ENCODE results near the gene HNRNPH2. TPM values are rescaled to one million over a fixed set of nuclear protein-coding genes. Genes with fewer than 3 reads are reported as not detected.

The HNRNPH2 gene
- total and polyA plus RNA-seq, 2 experiments from 2014 or later = 59.0 to 97.8 TPM

- H3K36me3 ChIP-seq (ENCODE audit: low read depth) = peaks cover 3% of the 10 kb centered on the region; the same call in 1 of the 2 replicates
- no peaks in the 10 kb centered on the region for H3K9me2 ChIP-seq (ENCODE audit: insufficient read depth)
- peaks cover 3% of the 10 kb centered on the region for H3K79me2 ChIP-seq (ENCODE audit: insufficient read depth)
- no peak overlapping the region for H2AFZ ChIP-seq
- in situ Hi-C loops (cut with MboI) = no loop called here
- H3K4me1 ChIP-seq (ENCODE audit: insufficient read depth) = no peaks in the 10 kb centered on the region
- no peaks in the 10 kb centered on the region for H3K9me3 ChIP-seq (ENCODE audit: low read depth)
- DNase-seq = no peak
- no peaks in the 10 kb centered on the region for H4K20me1 ChIP-seq (ENCODE audit: insufficient read depth)
- H3K9ac ChIP-seq = no peak overlapping the region
- H3F3A ChIP-seq (ENCODE audit: insufficient read depth) = peaks cover 33% of the 10 kb centered on the region
- no peaks in the 10 kb centered on the region for H3K27me3 ChIP-seq (replicated peaks; ENCODE audit: insufficient read depth)
- no peak overlapping the region for H3K4me2 ChIP-seq (ENCODE audit: unreplicated experiment)
- TF ChIP-seq EZH2 (IDR thresholded peaks at IDR 0.05; ENCODE audit: insufficient read depth, poor library complexity, severe bottlenecking) (no peak), EZH2phosphoT487 (IDR thresholded peaks at IDR 0.05; ENCODE audit: insufficient read depth, low read depth) (no peak)
- no peak overlapping the region for H3K27ac ChIP-seq
- H3K4me3 ChIP-seq = no peak overlapping the region
- WGBS, 2 experiments (ENCODE audit: low coverage in 1 of 2, low lambda C conversion rate in 2 of 2, missing lambda C conversion rate in 2 of 2) = 79 to 84% methylated on average over 4 of the region's 4 CpGs
Measured at GRCh38 chrX:101398694-101399093, 9.3 kb upstream of the HNRNPH2 start.

- H3K79me2 ChIP-seq (ENCODE audit: insufficient read depth) = peaks cover 5% of the 10 kb centered on the region
- WGBS, 2 experiments (ENCODE audit: low coverage in 1 of 2, low lambda C conversion rate in 2 of 2, missing lambda C conversion rate in 2 of 2) = 98 to 100% methylated on average over 4 of the region's 4 CpGs
- no peaks in the 10 kb centered on the region for H3K9me2 ChIP-seq (ENCODE audit: insufficient read depth)
- H3K4me2 ChIP-seq (ENCODE audit: unreplicated experiment) = no peak overlapping the region
- TF ChIP-seq EZH2 (IDR thresholded peaks at IDR 0.05; ENCODE audit: insufficient read depth, poor library complexity, severe bottlenecking) (no peak), EZH2phosphoT487 (IDR thresholded peaks at IDR 0.05; ENCODE audit: insufficient read depth, low read depth) (no peak)
- in situ Hi-C loops (cut with MboI) = loop anchor here (25.0 kb wide), 1 partner anchor 237 kb away; no protein-coding TSS in a partner anchor
- no peaks in the 10 kb centered on the region for H3K9me3 ChIP-seq (ENCODE audit: low read depth)
- peaks cover 3% of the 10 kb centered on the region; the same call in 1 of the 2 replicates for H3K36me3 ChIP-seq (ENCODE audit: low read depth)
- no peaks in the 10 kb centered on the region for H3K4me1 ChIP-seq (ENCODE audit: insufficient read depth)
- DNase-seq = no peak
- H2AFZ ChIP-seq = no peak overlapping the region
- H3K4me3 ChIP-seq = no peak overlapping the region
- H3K9ac ChIP-seq = no peak overlapping the region
- no peaks in the 10 kb centered on the region for H4K20me1 ChIP-seq (ENCODE audit: insufficient read depth)
- H3K27ac ChIP-seq = no peak overlapping the region
- H3K27me3 ChIP-seq (replicated peaks; ENCODE audit: insufficient read depth) = no peaks in the 10 kb centered on the region
- peaks cover 25% of the 10 kb centered on the region for H3F3A ChIP-seq (ENCODE audit: insufficient read depth)
Measured at GRCh38 chrX:101399825-101400224, 8.2 kb upstream of the HNRNPH2 start.

- in situ Hi-C loops (cut with MboI) = loop anchor here (25.0 kb wide), 1 partner anchor 230 kb away; no protein-coding TSS in a partner anchor
- no peaks in the 10 kb centered on the region for H3F3A ChIP-seq (ENCODE audit: insufficient read depth)
Measured at GRCh38 chrX:101407167-101407747, 765 bp upstream of the HNRNPH2 start.

GRCh38 chrX:101408532-101408841 is 465 bp downstream of the HNRNPH2 start:
- TF ChIP-seq EZH2 (IDR thresholded peaks at IDR 0.05; ENCODE audit: insufficient read depth, poor library complexity, severe bottlenecking) (no peak), EZH2phosphoT487 (IDR thresholded peaks at IDR 0.05; ENCODE audit: insufficient read depth, low read depth) (no peak)
- no peak overlapping the region for H2AFZ ChIP-seq
- peaks cover 80% of the 10 kb centered on the region for H3K79me2 ChIP-seq (ENCODE audit: insufficient read depth)
- H3K4me1 ChIP-seq (ENCODE audit: insufficient read depth) = 0 out of 2 replicates have a peak, but pooled peaks cover 23% of the 10 kb centered on the region
- no peaks in the 10 kb centered on the region for H3K9me3 ChIP-seq (ENCODE audit: low read depth)
- H3K27me3 ChIP-seq (replicated peaks; ENCODE audit: insufficient read depth) = no peaks in the 10 kb centered on the region
- no peak for DNase-seq
- peak overlapping the region; percentile 93 for H3K4me3 ChIP-seq
- H3K27ac ChIP-seq = peak overlapping the region; percentile 98
- WGBS, 2 experiments (ENCODE audit: low coverage in 1 of 2, low lambda C conversion rate in 2 of 2, missing lambda C conversion rate in 2 of 2) = 0% methylated on average over 2 to 8 of the region's 8 CpGs
- no peaks in the 10 kb centered on the region; the same call in 1 of the 2 replicates for H4K20me1 ChIP-seq (ENCODE audit: insufficient read depth)
- H3K4me2 ChIP-seq (ENCODE audit: unreplicated experiment) = peak overlapping the region; percentile 99
- no peaks in the 10 kb centered on the region for H3K9me2 ChIP-seq (ENCODE audit: insufficient read depth)
- no peaks in the 10 kb centered on the region for H3F3A ChIP-seq (ENCODE audit: insufficient read depth)
- in situ Hi-C loops (cut with MboI) = loop anchor here (25.0 kb wide), 1 partner anchor 229 kb away; no protein-coding TSS in a partner anchor
- H3K9ac ChIP-seq = peak overlapping the region; percentile 100
- no peaks in the 10 kb centered on the region for H3K36me3 ChIP-seq (ENCODE audit: low read depth)

More at GRCh38 chrX:101407167-101407747, 765 bp upstream of the HNRNPH2 start:
- no peaks in the 10 kb centered on the region for H3K9me3 ChIP-seq (ENCODE audit: low read depth)
- no peaks in the 10 kb centered on the region for H3K36me3 ChIP-seq (ENCODE audit: low read depth)
- peak overlapping the region; percentile 89 for H2AFZ ChIP-seq
- peaks cover 67% of the 10 kb centered on the region for H3K79me2 ChIP-seq (ENCODE audit: insufficient read depth)
- H3K4me3 ChIP-seq = peak overlapping the region; percentile 93
- H3K9me2 ChIP-seq (ENCODE audit: insufficient read depth) = no peaks in the 10 kb centered on the region
- H3K27me3 ChIP-seq (replicated peaks; ENCODE audit: insufficient read depth) = no peaks in the 10 kb centered on the region
- DNase-seq = peak; percentile 28
- 0 out of 2 replicates have a peak, but pooled peaks cover 21% of the 10 kb centered on the region for H3K4me1 ChIP-seq (ENCODE audit: insufficient read depth)
- no peak for TF ChIP-seq EZH2 (IDR thresholded peaks at IDR 0.05; ENCODE audit: insufficient read depth, poor library complexity, severe bottlenecking)
- TF ChIP-seq EZH2phosphoT487 (IDR thresholded peaks at IDR 0.05; ENCODE audit: insufficient read depth, low read depth) = no peak
- peak overlapping the region; percentile 100 for H3K9ac ChIP-seq
- peak overlapping the region; percentile 98 for H3K27ac ChIP-seq
- H4K20me1 ChIP-seq (ENCODE audit: insufficient read depth) = no peaks in the 10 kb centered on the region; the same call in 1 of the 2 replicates
- 1 to 4% methylated on average over 11 to 15 of the region's 15 CpGs for WGBS, 2 experiments (ENCODE audit: low coverage in 1 of 2, low lambda C conversion rate in 2 of 2, missing lambda C conversion rate in 2 of 2)
- peak overlapping the region; percentile 86 for H3K4me2 ChIP-seq (ENCODE audit: unreplicated experiment)

Data from GM23248 (cell line).